ENCODE data around the gene LRRN4. TPM values are rescaled to one million over a fixed set of nuclear protein-coding genes. Genes with fewer than 3 reads are reported as not detected.
"Not testable (repeated sequence)": the region's sequence is repeated elsewhere in the genome, so short reads cannot be mapped to it uniquely, and the experiment has no call there.

LRRN4 gene
- total RNA-seq, 6 experiments from 2014 or later: 0.09 to 0.10 TPM; not detected in 4

DNA sequence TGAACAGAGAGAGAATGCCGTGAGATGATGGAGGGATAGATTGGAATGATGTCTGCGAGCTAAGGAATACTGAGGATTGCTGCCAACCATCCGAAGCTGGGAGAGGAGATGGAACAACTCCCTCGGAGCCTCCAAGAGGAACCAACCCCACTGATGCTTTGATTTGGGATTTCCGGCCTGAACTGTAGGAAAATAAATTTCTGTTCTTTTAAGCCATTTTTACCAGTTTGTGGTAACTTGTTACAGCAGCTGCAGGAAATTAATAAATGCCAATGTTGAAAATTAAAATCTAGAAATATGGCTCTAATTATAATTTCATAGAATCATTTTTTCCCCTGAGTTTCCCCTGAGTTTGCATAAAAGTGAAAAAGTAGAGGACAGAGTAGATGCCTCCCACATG, 14.1 kb downstream of the LRRN4 start:
- peaks cover 39% of the 10 kb centered on the region for H3K36me3 Mint-ChIP-seq (ENCODE audit: low read depth)
- no peaks in the 10 kb centered on the region for H3K9me3 Mint-ChIP-seq
- peaks cover under 1% of the 10 kb centered on the region for H3K4me1 Mint-ChIP-seq (ENCODE audit: low read depth)
- DNase-seq: no peak
- H3K4me3 Mint-ChIP-seq: no peak overlapping the region
- H3K27ac Mint-ChIP-seq: no peak overlapping the region
- TF ChIP-seq, protein P1, sequence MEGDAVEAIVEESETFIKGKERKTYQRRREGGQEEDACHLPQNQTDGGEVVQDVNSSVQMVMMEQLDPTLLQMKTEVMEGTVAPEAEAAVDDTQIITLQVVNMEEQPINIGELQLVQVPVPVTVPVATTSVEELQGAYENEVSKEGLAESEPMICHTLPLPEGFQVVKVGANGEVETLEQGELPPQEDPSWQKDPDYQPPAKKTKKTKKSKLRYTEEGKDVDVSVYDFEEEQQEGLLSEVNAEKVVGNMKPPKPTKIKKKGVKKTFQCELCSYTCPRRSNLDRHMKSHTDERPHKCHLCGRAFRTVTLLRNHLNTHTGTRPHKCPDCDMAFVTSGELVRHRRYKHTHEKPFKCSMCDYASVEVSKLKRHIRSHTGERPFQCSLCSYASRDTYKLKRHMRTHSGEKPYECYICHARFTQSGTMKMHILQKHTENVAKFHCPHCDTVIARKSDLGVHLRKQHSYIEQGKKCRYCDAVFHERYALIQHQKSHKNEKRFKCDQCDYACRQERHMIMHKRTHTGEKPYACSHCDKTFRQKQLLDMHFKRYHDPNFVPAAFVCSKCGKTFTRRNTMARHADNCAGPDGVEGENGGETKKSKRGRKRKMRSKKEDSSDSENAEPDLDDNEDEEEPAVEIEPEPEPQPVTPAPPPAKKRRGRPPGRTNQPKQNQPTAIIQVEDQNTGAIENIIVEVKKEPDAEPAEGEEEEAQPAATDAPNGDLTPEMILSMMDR (IDR thresholded peaks at IDR 0.05): no peak
- peaks cover 4% of the 10 kb centered on the region for H3K27me3 Mint-ChIP-seq (ENCODE audit: insufficient read depth)

DNA sequence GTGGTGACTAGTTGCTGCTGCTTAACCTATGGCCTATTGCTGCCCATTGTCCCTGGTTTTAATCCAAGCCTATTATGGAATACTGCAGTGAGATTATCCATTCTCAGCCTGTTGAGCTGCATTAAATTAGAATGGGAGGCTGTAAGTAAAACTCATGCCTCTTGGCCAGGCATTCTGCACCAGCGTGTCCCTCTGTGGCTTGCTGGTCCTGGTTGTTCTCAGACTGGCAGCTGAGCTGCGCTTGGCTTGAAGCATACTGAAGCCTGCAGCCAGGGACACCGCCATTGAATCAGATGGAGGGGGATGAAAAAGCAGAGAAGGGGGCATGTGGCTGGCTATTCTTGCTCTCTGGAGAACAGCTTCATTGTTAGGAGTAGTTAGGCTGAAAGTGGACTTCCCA, 15.6 kb downstream of the LRRN4 start:
- Mint-ChIP-seq H3K27me3 (ENCODE audit: insufficient read depth) (peaks cover 4% of the 10 kb centered on the region), H3K27ac (no peak overlapping the region), H3K4me3 (no peak overlapping the region), H3K4me1 (ENCODE audit: low read depth) (peaks cover 13% of the 10 kb centered on the region), H3K36me3 (ENCODE audit: low read depth) (peaks cover 39% of the 10 kb centered on the region), H3K9me3 (no peaks in the 10 kb centered on the region)
- TF ChIP-seq, protein P1 (IDR thresholded peaks at IDR 0.05): no peak
- no peak for DNase-seq

DNA sequence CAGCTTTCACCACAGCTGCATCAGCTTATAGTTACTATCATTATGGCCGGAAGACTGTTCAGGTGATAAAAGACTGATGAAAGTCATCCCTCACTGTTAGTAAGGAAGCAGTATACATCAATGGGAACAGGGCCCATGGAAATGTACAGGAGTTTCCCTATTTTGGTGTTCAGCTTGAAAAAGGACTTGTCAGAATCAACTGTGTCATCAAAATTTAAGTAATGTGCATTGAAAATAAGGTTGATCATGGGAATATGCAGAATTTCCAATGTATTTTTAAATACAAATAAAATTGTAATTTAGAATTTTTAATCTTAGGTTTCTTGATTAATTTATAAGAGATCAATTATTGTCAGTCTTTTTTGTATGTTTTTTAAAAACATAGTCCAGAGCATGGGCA, 16.8 kb downstream of the LRRN4 start:
- H3K9me3 Mint-ChIP-seq: no peaks in the 10 kb centered on the region
- TF ChIP-seq, protein P1 (IDR thresholded peaks at IDR 0.05): no peak
- peaks cover 13% of the 10 kb centered on the region for H3K4me1 Mint-ChIP-seq (ENCODE audit: low read depth)
- H3K27me3 Mint-ChIP-seq (ENCODE audit: insufficient read depth): peaks cover 4% of the 10 kb centered on the region
- H3K4me3 Mint-ChIP-seq: no peak overlapping the region
- DNase-seq: no peak
- H3K36me3 Mint-ChIP-seq (ENCODE audit: low read depth): peaks cover 35% of the 10 kb centered on the region
- H3K27ac Mint-ChIP-seq: peak overlapping the region; percentile 29; the same call in 1 of the 2 replicates

- H3K9me3 Mint-ChIP-seq: no peaks in the 10 kb centered on the region
- H3K4me1 Mint-ChIP-seq (ENCODE audit: low read depth): peaks cover 13% of the 10 kb centered on the region
- no peaks in the 10 kb centered on the region for H3K27me3 Mint-ChIP-seq (ENCODE audit: insufficient read depth)
- peaks cover 33% of the 10 kb centered on the region for H3K36me3 Mint-ChIP-seq (ENCODE audit: low read depth)
- TF ChIP-seq, protein P1 (IDR thresholded peaks at IDR 0.05): no peak
- DNase-seq: no peak
- H3K27ac Mint-ChIP-seq: no peak overlapping the region
- H3K4me3 Mint-ChIP-seq: no peak overlapping the region
Observed at GRCh38 chr20:6036213-6036612, 17.6 kb downstream of the LRRN4 start.

DNA sequence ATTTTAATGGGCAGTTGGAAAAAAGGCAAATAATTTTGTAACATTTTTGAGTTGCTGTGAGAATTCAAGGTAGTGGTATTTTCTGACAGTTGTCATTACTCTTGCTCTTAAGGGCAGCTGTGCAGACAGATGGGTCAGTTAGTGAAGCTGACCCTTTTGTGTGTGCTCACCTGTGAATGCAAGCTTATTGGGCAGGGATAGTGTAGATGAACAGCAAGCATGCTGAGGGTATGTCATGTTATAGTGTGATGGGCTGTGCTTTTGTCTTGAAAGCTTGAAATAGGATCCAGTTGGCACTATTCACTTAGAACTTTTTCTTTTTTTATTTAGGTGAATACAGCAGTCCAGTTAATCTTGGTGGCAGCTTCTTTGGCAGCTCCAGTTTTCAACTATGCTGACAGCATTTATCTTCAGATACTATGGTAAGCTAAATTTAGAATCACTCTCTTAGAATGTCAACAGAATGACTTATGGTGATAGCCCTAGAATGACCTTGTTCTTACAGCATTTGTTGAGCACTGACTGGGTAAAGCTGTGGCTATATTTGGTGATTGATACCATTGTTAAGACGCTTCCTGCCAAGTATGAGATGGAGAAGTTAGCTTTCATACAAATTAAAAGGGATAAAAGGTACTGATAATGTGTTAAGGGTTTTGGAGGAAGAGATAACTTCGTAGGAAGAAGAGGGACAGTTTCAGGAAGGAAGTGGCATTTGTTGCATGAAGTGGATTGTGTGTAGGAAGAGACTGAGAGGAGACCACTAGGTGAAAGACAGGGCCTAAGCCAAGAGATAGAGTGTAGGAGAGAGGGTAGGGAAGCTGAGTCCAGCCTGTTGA, 19.5 kb downstream of the LRRN4 start:
- no peaks in the 10 kb centered on the region for H3K9me3 Mint-ChIP-seq
- peaks cover 19% of the 10 kb centered on the region for H3K36me3 Mint-ChIP-seq (ENCODE audit: low read depth)
- peaks cover 17% of the 10 kb centered on the region for H3K4me1 Mint-ChIP-seq (ENCODE audit: low read depth)
- no peaks in the 10 kb centered on the region; the same call in 1 of the 2 replicates for H3K27me3 Mint-ChIP-seq (ENCODE audit: insufficient read depth)
- no peak overlapping the region for H3K4me3 Mint-ChIP-seq
- TF ChIP-seq, protein P1 (IDR thresholded peaks at IDR 0.05): no peak
- DNase-seq: no peak
- peak overlapping the region; percentile 14 for H3K27ac Mint-ChIP-seq

- H3K27ac Mint-ChIP-seq; DNase-seq; H3K9me3 Mint-ChIP-seq; H3K4me3 Mint-ChIP-seq; H3K27me3 Mint-ChIP-seq (ENCODE audit: insufficient read depth): not testable (repeated sequence)
- Mint-ChIP-seq H3K36me3 (ENCODE audit: low read depth) (peaks cover 15% of the 10 kb centered on the region), H3K4me1 (ENCODE audit: low read depth) (peaks cover 18% of the 10 kb centered on the region)
Observed at GRCh38 chr20:6032907-6033306, 21.0 kb downstream of the LRRN4 start.

Measured in HFFc6 (cell line).